ENCODE results near the gene NCKIPSD. TPM values are rescaled to one million over a fixed set of nuclear protein-coding genes. Genes with fewer than 3 reads are reported as not detected.

Gene NCKIPSD
- total RNA-seq, 1 donor from 2014 or later, result 33.5 TPM

GRCh38 chr3:48688032-48688736 is 2.5 kb upstream of the NCKIPSD start:
- no peak for DNase-seq (ENCODE audit: low spot score in 2 of 2, unreplicated experiment in 2 of 2)
- no peaks in the 10 kb centered on the region for H3K9me3 Mint-ChIP-seq
- H3K27ac Mint-ChIP-seq, result no peak overlapping the region
- peaks cover 24% of the 10 kb centered on the region for H3K4me1 Mint-ChIP-seq
- H3K4me3 Mint-ChIP-seq, result no peak overlapping the region
- H3K27me3 Mint-ChIP-seq (ENCODE audit: low read depth), result no peaks in the 10 kb centered on the region
- peaks cover 29% of the 10 kb centered on the region for H3K36me3 Mint-ChIP-seq
- no peak for TF ChIP-seq CTCF (IDR thresholded peaks at IDR 0.05; ENCODE audit: unreplicated experiment)

GRCh38 chr3:48687220-48687678 is 1.5 kb upstream of the NCKIPSD start:
- Mint-ChIP-seq H3K27me3 (ENCODE audit: low read depth) (no peaks in the 10 kb centered on the region), H3K36me3 (peaks cover 24% of the 10 kb centered on the region), H3K9me3 (no peaks in the 10 kb centered on the region), H3K4me3 (no peak overlapping the region), H3K27ac (no peak overlapping the region), H3K4me1 (peaks cover 29% of the 10 kb centered on the region)
- no peak for DNase-seq (ENCODE audit: low spot score in 2 of 2, unreplicated experiment in 2 of 2)
- no peak for TF ChIP-seq CTCF (IDR thresholded peaks at IDR 0.05; ENCODE audit: unreplicated experiment)

GRCh38 chr3:48686538-48687219 is 964 bp upstream of the NCKIPSD start:
- Mint-ChIP-seq H3K4me3 (peak overlapping the region; percentile 87), H3K4me1 (peaks cover 29% of the 10 kb centered on the region), H3K27ac (peak overlapping the region; percentile 87), H3K36me3 (peaks cover 24% of the 10 kb centered on the region), H3K27me3 (ENCODE audit: low read depth) (no peaks in the 10 kb centered on the region), H3K9me3 (no peaks in the 10 kb centered on the region)
- TF ChIP-seq CTCF (IDR thresholded peaks at IDR 0.05; ENCODE audit: unreplicated experiment), result no peak
- no peak for DNase-seq (ENCODE audit: low spot score in 2 of 2, unreplicated experiment in 2 of 2)

- H3K36me3 Mint-ChIP-seq, result peaks cover 27% of the 10 kb centered on the region
- H3K27me3 Mint-ChIP-seq (ENCODE audit: low read depth), result no peaks in the 10 kb centered on the region
- H3K4me3 Mint-ChIP-seq, result peak overlapping the region; percentile 87
- H3K9me3 Mint-ChIP-seq, result no peaks in the 10 kb centered on the region
- TF ChIP-seq CTCF (IDR thresholded peaks at IDR 0.05; ENCODE audit: unreplicated experiment), result no peak
- no peak for DNase-seq (ENCODE audit: low spot score in 2 of 2, unreplicated experiment in 2 of 2)
- H3K4me1 Mint-ChIP-seq, result peaks cover 29% of the 10 kb centered on the region
- peak overlapping the region; percentile 43 for H3K27ac Mint-ChIP-seq
These were observed 467 bp downstream of the NCKIPSD start for GRCh38 chr3:48685293-48685602.

GRCh38 chr3:48684480-48685143 is 1.1 kb downstream of the NCKIPSD start:
- TF ChIP-seq CTCF (IDR thresholded peaks at IDR 0.05; ENCODE audit: unreplicated experiment), result no peak
- Mint-ChIP-seq H3K36me3 (peaks cover 24% of the 10 kb centered on the region), H3K9me3 (no peaks in the 10 kb centered on the region), H3K4me1 (peaks cover 29% of the 10 kb centered on the region), H3K27me3 (ENCODE audit: low read depth) (no peaks in the 10 kb centered on the region), H3K27ac (peak overlapping the region; percentile 89), H3K4me3 (peak overlapping the region; percentile 87)
- DNase-seq (ENCODE audit: low spot score in 2 of 2, unreplicated experiment in 2 of 2), result no peak
